Measurements from ENCODE around the gene RDH8.

GRCh38 chr19:9972103-9972502, 41.2 kb upstream of the RDH8 start:
- TF ChIP-seq POLR2A (IDR thresholded peaks at IDR 0.05; ENCODE audit: low read depth, low read length) (no peak), SMC3 (IDR thresholded peaks at IDR 0.05; ENCODE audit: low read depth, low read length) (no peak), CHD1 (IDR thresholded peaks at IDR 0.05; ENCODE audit: low read depth, low read length) (no peak), FOS (IDR thresholded peaks at IDR 0.05; ENCODE audit: low read depth, low read length) (no peak), RAD21 (IDR thresholded peaks at IDR 0.05; ENCODE audit: low read length) (no peak), USF2 (IDR thresholded peaks at IDR 0.05; ENCODE audit: low read depth, low read length) (no peak), BHLHE40 (IDR thresholded peaks at IDR 0.05; ENCODE audit: low read depth, low read length) (no peak), MAFK (IDR thresholded peaks at IDR 0.05; ENCODE audit: low read depth, low read length) (no peak), RFX5 (IDR thresholded peaks at IDR 0.05; ENCODE audit: low read depth, low read length) (no peak), CEBPB (IDR thresholded peaks at IDR 0.05; ENCODE audit: low read depth, low read length) (no peak), ELK1 (IDR thresholded peaks at IDR 0.05; ENCODE audit: borderline replicate concordance, low read depth, low read length) (no peak), MAZ (IDR thresholded peaks at IDR 0.05; ENCODE audit: borderline replicate concordance, low read depth, low read length) (no peak)
- TF ChIP-seq, protein P1, sequence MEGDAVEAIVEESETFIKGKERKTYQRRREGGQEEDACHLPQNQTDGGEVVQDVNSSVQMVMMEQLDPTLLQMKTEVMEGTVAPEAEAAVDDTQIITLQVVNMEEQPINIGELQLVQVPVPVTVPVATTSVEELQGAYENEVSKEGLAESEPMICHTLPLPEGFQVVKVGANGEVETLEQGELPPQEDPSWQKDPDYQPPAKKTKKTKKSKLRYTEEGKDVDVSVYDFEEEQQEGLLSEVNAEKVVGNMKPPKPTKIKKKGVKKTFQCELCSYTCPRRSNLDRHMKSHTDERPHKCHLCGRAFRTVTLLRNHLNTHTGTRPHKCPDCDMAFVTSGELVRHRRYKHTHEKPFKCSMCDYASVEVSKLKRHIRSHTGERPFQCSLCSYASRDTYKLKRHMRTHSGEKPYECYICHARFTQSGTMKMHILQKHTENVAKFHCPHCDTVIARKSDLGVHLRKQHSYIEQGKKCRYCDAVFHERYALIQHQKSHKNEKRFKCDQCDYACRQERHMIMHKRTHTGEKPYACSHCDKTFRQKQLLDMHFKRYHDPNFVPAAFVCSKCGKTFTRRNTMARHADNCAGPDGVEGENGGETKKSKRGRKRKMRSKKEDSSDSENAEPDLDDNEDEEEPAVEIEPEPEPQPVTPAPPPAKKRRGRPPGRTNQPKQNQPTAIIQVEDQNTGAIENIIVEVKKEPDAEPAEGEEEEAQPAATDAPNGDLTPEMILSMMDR (conservative IDR thresholded peaks at IDR 0.05; ENCODE audit: low read depth, low read length) = no peak
